ENCODE results near the gene SYT8.

The SYT8 gene

DNA sequence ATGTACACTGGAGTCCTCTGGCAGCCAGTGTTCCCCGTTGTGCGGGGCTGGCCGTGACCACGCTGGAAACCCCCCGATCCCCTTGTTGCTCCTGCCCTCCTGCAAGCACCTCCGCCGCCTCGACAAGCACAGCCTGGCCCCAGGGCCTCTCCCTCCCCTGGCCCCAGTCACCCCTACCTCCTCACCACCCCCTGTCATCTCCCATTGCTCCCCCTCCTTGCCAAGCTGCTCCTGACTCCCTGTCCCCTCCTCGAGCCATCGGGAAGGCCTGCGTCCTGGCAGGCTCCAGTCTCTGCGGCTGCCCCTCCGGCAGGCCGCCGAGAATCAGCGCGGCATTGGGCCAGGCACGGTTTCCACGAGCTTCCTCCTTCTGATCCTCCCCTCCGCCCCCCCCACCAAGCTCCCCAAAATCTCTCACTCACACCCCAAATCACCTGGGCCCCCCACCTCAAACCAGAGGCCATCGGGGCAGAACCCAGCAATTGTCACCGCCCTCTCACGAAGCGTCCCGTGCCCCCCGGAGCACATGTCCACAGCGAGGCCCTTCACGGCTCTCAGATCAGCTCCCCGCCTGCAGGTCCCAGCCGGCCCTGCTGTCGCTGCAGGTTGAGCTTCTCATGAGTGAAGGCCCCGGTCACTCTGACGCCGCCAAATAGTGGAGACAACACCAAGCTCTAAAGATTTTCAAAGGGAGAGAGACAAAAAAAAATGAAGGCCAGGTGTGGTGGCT, 12.4 kb downstream of the SYT8 start:
- DNase-seq: no peak

DNA sequence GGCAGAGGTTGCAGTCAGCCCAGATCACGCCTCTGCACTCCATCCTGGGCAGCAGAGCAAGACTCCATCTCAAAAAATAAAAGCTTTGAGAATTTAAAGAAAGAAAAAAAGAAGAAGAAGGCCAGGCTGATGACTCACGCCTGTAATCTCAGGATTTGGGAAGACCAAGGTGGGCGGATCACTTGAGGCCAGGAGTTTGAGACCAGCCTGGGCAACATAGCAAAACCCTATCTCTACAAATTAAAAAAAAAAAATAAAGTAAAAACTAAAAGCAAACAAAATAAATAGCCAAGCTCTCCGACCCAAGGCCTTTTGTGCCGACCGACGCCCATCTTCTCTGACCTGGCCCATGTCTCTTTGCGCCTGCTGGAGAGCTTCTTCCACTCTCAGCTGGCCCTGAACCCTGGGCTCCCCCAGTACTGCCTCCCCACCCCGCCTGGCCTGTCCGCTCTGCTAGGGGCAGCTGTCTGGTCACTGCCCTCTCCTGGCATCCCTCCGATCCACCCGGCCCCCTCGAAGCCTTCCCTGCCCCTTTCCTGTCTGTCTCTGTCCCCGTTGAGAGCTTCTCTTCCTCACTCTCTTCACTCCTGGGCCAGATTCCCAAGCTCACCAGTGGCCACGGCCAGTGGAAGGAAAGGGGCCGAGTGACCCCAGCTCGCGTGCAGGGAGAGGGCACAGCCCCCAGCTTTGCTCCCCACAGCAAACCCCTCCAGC, 13.3 kb downstream of the SYT8 start:
- no peak for DNase-seq

DNA sequence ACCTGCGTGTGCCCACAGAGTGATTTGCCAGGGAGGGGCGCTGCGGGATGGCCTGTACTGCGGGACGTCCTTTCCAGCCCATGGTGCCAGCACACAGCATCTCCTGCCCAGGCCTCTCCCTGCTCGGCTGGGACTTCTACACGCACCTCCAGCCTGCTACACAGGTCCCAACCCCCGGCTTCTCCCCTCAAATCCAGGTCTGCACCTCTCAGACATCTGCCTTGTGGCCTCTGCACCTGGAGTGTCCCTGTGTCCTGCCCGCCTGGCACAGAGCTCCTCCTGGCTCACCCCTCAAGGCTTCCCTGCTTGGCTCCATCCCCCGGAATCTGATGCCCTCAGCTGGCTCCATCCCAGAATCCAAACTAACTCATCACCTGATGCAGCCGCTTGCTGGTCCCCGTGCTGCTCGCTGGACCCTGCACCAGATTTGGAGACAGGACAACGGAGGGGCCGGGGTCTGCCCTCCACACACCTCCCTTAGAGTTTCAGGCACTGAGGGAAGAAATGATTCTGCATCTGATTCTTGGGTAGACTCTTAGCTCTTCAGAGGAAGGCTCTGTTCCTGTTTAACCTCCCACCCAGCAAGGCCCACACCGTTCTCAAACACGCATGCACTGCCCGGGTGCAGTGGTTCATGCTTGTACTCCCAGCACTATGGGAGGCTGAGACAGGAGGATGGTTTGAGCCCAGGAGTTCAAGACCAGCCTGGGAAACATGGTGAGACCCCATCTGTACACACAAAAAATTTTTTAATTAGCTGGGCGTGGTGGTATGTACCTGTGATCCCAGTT, 14.0 kb downstream of the SYT8 start:
- no peak for DNase-seq

DNA sequence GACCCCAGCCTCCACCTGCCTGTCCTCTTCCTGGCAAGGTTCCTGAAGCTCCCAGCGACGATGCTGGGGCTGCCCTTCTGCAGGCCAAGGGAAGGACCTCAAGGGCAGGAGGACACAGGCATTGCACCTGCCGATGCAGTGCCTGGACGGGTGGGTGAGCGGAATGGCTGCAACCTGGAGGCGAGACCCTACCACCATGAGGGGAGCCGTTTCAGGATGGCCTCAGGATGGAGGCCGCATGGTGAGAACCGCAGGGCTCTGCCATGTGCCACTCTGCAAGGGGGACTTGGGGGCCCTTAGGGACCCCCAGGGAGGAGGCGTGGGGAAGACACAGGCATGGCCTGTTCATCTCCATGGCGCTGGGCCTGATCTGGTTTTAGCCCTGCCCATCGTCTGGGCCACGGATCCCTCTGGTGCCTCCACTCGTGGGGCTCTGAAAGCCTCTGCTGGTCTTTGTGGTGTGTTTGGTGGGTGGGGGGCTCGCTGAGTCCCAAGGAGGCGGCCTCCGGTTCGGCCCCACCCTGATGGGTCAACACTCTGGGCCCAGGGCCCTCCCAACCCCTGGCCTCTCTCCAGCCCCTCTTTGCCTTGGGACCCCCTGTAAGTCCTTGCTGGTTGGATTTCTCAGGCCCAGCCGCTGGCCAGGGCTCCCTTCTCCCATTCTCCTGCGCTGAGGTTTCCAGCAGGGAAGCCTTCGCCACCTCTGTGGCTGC, 16.8 kb downstream of the SYT8 start:
- no peak for DNase-seq

DNA sequence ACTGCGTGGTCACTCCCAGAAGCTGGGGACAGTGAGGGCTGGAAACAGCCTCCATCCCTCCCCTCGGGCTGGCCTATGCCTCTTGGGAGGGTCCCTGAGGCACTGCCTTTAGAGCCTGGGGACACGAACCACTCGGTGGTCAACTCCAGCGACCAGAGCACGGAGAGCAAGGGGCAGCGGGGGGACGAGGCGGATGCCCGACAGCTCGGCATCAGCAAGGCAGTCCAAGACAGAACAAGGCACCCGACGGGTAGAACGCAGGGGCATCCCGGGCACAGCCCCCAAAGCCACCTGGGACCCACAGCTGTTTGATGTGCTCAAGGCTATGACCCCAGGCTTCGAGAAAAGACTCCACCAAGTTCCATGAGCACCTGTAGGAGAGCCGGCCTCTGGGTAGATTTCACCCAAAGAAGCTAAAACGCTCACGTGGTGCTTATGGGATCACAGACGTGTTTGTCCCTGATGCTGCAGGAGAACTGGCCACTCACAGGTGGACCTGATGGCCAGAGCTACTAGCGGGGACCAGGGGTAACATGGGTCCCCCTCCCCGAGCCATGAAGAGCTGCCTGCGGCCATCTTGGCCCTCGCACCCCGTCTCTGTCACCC, 17.6 kb downstream of the SYT8 start:
- no peak for DNase-seq

DNA sequence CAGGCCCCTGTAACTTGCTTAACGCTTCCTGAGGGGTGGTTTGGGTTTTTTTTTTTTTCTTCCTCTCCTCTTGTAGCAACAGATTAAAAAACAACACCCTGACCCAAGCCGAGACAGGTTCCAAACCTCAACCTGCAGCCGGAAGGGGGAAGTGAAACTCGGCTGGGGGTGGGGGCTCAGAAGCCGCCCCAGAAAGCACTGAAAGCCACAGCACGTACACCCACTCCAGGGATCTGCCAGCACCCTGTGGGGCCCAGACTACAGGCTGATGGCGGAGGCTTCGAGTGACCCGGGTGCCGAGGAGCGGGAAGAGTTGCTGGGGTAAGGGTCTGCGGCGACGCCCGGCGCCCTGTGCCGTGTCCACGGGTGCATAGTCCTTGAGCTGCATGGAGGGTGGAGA, 18.1 kb downstream of the SYT8 start, which contains the start of gene LSP1:
LSP1 (plus strand) TSS at position 208 of the 400 bp plus-strand sequence; CDS start at position 269, 61 bp downstream.
- DNase-seq: peak; percentile 63

DNA sequence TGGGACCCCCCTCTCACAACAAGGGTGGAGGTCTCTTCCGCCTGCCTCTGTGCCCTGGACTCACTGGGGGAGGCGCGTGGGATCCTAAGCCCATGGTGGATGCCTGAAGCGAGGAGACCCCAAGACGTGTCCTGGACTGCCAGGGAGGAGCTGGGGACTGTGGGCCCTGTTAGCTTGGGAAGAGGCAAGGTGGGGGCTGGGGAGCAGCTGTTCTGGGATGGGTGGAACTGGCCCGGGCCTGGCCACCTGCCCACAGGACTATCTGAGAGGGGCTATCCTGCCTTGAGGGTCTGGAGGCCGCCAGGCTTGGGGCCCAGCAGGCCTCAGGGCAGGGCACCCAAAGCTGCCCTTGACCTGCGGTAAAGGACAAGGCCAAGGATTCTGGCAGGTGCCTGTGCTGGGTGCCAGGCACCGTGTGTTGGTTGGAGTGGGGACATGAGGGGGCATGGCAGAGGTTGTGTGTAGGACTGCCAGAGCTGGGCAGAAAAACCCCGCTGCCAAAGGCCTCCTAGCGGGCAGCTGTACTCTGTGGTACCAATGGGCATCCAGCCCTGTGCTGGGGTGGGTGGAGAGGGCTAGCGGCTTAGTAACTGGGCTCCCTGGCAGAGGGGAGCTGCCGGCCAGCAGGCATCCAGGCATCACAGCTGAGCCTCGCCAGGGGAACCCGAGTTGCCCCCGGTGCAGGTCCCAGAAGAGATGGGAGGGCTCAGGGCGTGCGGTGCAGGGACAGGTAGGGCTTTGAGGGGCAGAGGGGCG, 18.8 kb downstream of the SYT8 start:
- no peak for DNase-seq

DNA sequence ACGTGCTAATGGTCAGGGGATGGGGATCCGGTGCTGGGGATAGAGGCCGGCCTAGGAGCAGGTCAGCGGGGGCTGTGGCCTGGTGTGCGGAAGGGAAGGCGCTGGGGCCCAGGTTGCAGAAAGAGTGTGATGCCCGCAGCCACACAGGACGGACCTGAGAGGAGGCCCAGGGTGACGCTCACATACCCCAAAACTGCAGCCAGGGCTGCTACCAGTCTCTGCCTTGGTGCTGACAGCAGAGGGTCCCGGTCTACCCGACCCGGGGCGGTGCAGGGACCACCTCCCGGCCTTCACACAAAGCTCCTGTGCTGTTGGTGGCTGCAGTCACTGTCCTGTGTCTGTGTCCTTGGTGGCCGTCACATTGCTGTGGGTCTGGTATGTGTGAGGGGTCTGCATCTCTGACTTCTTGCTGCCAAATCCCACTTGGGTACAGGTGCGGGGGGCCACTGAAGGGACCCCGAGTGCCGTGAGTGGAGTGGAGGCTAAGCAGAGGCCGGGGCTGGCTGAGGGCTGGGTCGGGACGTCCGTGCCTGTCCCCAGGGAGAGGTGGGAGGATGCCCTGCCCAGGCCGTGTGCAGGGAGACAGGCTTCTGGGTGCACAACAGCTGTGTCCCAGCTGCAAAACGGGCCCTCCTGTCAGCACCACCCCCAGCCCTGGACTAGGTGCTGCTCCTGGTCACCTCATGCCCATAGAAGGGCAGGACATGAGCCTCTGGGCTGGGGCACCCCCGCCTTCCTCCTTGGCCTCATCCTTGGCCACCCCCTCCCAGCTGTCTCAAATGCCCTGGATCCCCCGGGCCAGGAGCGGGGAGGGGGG, 19.6 kb downstream of the SYT8 start:
- DNase-seq: no peak

DNA sequence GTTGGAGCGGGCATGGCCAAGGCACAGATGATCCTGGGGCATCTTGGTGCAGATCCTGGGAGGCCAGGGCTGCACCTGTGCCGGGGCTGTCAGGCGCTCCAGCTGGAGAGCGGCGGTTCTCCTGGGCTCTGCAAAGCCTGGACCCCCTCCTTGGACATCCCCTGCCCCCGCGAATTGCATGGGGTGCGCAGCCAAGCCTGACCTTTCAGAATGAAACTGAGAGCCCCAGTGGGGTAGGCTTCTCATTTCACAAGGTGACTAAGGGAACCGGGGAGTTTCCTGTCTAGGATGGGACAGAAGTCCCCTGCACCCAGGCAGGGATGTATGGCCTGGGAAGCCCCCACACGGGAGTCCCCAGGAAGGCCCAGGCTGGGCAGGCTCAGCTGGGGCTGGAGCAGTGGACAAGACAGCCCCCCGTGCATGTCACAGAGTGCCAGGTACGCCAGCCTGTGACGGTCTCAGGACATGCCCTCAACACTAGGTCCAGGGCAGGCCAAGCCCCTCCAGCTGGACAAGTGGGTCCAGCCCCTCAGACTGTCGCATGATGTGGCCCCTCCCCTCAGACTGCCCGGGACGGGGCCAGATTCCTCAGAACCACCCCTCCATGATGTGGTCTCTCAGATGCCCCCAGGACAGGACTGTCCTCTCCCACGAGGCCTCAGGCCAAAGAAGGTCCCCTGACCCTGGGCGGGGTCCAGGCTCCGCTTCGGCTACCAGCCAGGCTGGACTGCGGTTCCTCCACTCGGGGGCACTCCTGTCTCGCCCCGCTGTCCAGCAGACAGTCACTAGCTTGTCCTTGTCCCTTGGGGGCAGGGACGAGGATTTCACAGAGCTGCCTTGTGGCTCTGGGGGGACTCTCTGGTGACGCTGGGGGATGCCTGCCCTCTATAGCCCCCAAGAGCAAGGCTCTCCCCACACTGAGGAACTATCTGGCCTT, 20.4 kb downstream of the SYT8 start:
- no peak for DNase-seq

DNA sequence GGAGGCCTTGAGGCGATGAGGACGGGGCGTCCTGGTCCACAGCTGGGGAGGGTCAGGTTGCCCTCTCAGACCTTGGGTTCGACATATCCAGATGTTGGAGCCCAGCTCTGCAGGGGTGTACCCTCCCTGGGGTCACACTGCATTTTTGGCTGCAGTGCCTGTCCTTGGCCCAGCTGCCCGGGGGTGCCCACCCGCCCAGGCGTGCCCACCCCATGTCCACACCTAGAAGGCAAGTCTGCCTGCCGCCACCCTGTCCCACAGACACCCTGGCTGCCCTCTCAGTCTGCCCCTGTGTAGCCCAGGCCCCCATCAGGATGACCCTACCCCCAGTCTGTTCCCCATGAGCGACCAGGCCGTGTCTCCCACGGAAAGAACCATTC, 21.1 kb downstream of the SYT8 start:
- DNase-seq: no peak

DNA sequence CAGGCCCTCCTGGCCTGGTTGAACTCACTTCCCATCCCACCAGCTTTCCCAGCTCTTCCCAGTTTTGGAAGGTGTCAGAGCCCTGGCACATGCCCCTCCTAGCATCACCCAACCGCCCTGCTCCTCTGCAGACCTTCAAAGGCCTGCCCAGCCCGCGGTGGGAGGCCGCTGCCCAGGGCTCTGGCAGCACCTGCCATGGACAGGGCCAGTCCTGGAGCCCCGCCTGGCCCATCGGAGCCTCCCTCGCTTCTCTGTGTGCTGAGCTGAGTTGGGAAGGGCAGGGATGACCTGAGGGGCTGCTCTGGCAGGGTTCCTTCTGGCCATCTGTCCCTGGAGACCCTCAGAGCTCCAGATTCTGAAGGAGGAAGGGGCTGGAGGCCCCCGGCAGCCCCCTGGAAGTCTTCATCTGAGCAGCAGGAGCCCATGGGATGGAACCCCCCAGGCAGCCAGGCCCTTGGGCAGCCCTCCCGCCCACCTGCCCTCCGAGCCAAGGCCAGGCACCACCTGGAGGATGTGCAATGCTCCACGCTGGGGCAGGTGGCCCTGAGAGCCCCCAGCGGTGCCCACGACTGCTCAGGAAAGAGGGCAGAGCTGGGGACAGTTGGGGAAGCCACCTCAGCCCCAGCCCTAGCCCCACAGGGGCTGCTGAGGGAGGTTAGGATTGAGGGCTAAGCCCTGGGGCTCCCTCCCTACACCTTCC, 21.7 kb downstream of the SYT8 start:
- no peak for DNase-seq

DNA sequence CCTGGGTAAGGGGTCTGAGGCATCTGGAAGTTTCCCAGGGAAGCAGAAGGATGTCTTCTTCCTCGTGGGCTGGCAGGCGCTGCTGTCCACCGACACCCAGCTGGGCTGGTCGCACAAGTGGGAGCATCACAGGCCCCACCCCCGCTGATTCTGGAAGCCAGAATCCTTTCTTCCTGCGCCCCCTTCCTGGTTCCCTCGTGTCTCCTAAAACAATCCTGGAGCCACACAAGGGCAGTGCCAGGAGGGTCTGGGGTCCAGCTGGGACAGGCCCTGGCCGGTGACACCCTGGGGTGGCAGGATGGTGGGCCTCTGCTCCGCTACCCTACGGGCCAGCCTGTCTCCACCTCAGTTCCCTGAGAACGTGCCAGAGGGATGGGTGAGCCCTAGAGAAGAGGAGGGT, 22.3 kb downstream of the SYT8 start:
- DNase-seq: no peak

DNA sequence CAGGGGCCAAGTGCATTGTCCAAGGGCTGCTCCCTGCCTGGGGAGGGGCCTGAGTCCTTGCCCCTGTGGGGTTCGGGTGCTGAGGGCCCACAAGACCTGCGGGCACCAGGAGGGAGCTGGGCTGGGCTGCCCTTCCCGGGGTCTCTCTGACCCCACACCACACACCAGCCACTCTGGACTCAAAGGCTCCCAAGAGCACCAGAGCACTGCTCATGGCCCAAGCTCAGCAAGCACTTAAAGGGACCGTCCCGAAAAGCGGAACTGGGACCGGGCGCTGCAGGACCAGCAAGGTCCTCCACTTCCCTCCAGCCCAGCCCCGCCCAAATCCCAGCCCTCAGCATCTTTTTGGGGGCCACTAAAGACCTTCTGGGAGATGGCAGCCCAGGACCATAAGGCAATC, 23.4 kb downstream of the SYT8 start:
- no peak for DNase-seq

DNA sequence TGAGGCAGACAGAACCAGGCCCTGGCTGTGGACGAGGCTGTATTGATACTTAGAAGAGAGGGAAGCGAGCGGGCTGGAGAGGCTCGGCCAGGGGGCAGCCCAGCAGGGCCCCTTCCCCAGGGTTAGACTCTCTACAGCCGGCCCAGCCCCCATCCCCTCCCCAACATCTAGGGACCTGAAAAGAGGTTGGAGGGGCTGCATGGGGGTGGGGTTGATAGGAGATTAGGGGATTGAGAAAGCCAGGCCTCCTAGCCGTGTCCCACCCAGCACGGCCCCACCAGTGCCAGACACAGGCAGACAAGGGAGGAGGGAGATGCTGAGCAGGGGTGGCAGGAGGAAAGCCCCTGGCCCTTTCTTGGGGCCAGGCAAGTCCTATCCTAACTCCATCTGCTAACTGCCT, 23.8 kb downstream of the SYT8 start:
- DNase-seq: no peak

DNA sequence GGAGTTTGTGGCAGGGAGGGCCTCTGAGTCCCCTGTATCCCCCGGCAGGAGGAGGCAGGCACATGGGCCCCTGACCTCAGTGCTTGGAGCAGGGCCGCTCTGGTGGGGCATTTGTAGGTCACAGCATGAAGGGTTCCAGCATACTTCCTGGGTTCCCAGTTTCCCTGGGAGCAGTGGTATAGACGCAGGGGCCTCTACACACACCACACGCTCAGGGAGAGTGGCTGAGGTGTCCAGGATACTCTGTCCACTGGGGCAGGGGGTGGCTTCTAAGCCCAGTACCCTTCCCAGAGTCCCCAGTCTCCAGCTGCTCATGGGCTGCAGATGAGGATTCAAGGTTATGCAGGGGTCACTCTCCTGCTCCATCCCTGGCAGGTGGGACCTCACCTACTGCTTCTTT, 24.2 kb downstream of the SYT8 start:
- no peak for DNase-seq

DNA sequence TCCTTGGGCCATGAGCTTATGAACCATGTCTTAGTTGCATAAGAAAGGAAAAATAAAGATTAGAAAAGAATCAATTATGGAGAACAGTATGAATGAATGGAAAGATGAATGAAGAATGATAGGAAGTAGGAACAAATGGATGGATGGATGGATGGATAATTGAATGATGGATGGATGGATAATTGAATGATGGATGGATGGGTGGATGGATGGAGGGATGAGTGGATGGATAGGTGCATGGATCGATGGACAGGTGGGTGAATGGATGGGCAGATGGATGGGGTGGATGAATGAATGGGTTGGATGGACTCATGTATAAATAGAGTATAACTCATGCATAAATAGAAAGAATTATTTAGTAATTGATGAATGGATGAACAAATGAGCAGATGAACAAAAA, 25.3 kb downstream of the SYT8 start:
- no peak for DNase-seq

DNA sequence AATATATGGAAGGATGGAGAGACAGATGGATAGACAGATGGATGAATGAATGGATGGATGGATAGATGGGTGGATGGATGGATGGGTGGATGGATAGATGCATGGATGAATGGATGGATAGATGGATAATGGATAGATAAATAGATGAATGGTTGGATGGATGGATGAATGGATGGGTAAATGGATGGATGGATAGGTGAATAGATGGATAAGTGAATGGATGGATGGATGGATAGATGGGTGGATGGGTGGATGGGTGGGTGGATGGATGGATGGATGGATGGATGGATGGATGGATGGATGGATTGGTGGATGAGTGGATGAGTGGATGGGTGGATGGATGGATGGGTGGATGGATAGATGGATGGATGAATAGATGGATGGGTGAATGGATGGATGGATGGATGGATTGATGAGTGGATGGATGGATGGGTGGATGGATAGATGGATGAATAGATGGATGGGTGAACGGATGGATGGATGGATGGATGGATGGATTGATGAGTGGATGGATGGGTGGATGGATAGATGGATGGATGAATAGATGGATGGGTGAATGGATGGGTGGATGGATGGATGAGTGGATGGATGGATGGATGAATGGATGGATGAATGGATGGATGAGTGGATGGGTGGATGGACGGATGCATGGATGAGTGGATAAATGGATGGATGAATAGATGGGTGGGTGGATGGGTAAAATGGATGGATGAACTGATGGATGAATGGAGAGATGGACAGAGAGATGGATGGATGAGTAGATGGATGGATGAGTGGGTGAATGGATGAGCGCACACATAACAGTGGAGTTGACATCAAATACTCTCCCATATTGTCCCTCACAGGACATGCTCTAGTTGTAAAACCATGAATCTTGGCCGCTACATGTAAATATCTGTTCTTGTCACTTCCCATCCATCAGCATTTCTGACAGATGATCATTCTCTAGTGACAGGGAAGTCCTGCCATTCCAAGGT, 26.9 kb downstream of the SYT8 start:
- no peak for DNase-seq

All from hematopoietic multipotent progenitor cell treated with erythropoietin and hydrocortisone succinate and interleukin-3 and kit ligand, for 6 days (in vitro differentiated cells).